NCI-H2029 (cell line): ENCODE results near the gene GALNT2.

Source experiments
- DNase-seq: peaks from one replicate; lab custom pipeline; 2025; lab: John Stamatoyannopoulos, UW

GALNT2 gene

DNA sequence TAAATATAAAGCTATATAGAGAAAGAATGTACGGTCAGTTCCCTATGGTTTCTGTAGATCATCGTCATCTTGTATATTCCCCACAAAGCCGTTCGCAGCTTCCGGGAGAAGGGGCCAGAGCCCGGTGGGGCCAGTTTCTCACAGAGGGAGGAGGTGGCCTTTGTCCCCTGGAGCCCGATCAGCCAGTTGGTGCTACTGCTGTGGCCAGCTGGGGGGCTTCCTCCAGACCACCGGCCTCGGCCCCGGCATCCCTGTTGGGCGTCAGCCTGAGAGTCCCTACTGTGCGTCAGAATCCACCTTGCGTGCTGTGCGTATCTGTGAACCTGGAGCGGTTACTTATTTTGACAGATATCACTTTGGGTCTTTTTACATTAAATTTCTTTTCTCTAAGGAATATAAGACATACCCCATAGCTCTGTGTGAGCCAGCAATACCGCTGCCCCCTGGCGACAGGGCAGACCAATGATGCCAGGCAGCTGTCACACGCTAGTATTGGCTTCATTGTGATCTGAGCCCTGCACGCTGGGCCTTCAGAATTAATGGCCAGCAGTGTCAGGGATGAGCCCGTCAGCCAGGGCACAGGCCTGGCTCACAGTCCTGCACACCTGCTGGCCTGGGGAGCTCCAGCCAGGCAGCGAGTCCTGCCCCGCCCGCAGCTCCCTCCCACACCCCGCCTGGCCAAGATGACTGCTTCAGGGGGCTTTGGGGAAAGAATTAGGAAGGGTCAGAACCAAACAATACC, 213.2 kb downstream of the GALNT2 start:
- DNase-seq = no peak

DNA sequence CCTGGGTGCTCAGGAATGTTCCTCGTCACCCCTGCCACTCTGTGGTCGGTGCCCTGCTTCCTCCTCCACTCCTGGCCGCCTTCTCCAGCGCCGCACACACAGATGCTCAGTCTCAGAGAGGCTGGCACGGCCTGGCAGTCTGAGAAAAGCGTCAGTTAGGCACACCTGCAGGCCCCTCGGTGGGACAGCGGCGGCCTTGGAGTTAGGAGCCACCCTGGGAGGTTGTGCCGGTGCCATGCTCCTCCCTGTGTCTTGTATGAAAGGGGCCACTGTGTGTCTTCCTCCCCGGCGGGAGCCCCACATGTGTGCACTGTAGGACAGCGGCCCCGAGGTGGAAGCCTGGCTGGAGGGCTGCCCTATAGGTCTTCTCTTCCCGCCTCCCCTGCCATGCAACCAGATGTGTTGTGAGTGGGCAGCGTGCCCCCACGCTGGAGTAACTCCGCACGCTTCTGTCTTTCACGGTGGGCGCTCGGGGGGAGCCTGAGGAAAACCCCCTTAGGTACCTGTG, 213.9 kb downstream of the GALNT2 start:
- no peak for DNase-seq

DNA sequence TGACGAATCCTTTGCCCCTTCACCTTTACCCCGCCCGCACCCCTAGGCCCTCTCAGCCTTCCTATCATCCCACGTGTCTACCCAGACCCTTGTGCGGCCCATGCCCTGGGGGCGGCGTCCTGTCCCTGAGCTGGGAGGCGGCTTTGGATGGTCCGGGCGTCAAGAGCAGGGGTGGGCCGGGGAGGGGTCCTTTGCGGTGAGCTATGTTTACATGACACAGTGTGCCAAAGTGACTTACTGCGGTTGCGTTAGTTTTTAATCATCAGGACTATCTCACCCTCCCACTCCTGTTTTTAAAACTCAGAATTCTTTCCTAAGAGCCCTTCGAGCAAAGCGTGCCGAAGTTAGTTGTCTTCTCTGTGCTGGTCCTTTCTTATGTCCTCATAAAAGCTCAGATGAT, 214.5 kb downstream of the GALNT2 start:
- DNase-seq = no peak

DNA sequence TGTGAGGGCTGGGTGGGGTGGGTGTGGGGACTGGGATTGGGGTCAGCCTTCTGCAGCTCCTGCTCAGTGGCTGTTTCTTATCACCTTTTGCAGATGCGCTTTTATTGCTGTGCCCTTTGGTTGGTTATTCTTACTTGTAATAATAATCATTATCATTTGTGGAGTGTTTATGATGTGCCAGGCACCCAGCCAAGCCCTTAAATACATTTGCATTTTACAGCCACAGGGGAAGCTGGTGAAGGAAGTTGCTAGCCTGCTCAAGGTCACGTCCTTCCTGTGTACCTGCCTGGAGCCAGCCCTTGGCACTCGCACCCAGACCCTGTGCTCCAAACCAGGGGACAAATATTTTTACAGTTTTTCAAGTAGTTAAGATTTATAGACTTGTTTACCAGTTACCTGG, 215.1 kb downstream of the GALNT2 start:
- DNase-seq = peak; percentile 57

DNA sequence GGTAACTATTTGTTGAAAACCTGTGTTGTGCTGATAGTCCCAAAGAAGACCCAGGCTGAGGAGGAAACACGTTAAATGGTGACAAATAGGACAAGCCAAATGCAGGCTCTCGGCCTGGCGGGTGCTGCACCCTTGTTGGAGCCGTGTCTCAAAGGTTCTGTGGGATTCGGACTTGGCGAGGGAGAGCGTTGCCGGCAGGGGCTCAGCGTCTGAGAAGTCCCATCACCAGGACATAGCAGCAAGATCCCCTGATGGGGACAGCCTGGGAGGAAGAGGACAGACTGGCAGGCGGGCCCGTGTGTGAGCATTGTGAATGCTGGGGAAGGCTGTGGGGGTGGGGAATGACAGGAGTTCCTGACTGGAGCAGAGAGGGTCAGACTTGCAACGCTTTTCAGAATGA, 216.6 kb downstream of the GALNT2 start:
- no peak for DNase-seq

DNA sequence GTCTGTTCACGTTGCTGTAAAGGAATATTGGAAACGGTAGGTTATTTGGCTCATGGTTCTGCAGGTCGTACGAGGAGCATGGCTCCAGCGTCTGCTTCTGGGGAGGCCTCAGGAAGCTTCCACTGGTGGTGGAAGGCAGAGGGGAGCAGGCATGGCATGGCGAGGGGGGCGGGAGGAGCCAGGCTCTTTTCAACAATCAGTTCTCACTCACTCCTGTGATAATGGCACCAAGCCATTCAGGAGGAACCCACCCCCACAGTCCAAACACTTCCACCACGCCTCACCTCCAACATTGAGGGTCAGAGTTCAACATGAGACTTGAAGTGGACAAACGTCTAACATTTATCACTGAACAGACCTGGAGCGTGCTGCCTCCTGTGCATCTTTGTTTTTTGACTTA, 217.9 kb downstream of the GALNT2 start:
- DNase-seq = no peak

DNA sequence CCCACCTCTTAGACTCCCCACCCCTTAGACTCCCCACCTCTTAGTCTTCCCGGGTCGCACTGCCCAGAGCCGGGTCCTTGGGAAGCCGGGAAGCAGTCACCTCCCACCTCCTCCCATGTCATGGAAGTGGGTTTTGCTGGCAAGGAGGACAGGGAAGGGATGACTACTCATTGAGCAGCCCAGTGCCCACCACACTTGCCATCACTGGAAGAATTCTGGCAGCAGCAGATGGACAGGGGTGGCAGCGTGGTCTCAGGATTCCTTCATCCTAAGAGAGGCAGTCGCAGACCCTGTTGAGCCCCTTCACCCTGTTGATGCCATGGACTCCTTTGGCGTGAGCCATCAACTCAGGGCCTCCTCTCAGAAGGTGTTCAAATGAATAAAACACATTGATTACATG, 218.3 kb downstream of the GALNT2 start:
- DNase-seq = no peak

DNA sequence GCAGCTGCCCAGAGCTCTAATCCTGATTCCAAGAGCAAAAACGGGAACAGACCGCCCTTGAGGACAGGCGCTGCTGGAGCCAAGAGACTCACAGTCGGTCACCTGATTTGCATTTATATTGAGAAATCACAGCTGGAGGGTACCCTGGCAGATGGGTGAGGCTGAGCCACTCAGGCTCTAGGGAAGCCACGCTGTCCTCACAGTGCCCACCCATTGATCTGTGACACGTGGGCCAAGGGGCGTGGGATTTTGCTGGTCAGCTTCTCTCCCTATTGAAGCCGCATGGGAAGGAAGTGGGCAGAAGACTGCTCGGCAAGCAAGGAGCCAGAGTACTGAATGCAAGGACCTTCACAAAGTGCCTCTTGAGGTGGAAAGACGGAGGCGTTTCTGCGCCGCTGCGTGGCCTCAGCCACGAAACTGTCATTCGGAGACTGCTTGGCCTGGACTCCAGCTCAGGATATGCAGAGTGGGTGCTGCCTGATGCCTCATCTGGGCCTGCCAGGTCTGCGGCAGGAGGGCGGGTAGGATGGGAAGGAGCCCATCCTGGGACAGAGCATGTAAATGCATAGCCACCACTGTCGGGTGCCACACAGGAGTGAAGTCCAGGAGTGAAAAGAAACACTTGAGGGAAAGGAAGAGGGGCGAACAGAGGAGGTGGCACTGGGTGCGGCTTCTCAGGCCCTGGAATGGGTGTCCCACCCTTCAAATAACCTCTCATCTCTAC, 219.3 kb downstream of the GALNT2 start:
- DNase-seq = no peak

DNA sequence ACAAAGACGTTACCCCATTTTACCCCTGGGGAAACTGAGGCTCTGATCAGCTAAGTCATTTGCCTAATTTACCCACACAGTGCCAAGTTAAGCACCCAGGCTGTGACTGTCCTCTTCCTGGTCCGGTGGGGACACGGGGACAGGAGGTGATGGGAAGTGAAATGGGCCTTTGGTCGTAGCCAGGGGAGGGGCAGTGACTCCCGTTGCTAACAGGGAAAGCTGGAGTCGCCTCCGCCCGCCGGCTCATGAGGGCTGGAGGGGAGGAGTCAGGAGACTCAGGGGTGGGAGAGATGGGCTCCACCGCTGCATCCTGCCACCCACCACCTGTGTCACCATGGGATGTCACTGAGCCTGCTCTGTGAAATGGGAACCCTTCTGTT, 219.8 kb downstream of the GALNT2 start:
- no peak for DNase-seq

DNA sequence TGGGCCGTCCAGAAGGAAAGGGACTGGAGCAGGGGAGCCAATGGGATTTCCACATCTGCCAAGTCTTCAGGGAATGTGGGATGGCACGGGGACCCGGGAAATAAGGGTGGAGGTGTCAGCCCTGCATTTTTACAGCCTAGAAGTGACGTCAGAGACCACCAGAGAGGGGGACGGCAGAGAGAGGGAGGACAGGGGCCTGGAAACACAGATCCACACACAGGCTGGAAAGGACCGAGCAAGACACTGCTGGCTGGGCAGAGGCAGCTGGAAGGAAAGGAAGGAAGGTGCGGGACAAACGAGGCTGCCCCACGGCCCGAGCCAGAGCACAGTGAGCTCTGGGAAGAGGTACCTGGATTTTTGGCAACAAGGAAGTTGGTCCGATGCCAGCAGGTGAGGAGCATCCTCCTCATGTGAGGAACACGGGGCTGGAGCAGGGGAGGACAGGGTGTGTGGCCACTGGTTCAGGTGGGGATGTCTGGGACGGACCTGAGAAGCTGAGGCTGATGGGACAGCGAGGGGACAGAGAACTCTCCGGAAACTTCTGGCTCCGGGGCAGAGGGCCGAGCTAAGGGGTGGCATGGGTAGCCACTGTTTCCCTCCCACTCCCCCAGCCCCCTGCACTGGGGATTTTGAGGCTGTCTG, 220.8 kb downstream of the GALNT2 start:
- DNase-seq = no peak

DNA sequence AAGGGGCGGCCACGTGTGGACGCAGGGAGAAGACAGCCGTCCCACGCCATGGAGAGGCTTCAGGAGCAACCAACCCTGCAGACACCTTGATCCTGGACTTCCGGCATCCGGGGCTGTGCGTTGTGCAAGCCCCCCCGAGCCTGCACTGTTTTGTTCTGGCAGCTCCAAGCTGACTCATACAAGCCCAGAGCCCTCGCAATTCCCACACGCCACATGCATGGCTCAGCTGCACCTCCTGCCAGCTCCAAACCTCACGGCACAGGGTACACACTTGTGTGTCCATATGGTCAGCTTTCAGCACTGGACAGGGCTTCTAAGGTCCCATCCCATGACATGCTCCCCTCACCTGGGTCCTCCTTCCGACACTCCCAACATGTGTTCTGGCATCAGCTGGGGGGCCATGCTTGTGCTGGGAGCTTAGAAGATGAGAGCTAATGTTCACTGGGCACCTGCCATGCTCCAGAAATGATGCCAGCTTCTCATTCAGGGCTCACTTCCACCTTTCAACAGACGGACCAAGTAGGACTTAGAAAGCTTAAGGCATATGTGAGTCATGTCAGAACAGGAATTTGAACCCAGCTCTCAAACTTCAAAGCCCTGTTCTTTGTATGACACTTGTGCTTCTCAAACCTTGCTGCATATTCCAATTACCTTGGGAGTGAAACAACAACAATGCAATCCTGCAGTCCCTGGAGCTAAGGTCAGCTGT, 221.8 kb downstream of the GALNT2 start:
- DNase-seq = no peak

DNA sequence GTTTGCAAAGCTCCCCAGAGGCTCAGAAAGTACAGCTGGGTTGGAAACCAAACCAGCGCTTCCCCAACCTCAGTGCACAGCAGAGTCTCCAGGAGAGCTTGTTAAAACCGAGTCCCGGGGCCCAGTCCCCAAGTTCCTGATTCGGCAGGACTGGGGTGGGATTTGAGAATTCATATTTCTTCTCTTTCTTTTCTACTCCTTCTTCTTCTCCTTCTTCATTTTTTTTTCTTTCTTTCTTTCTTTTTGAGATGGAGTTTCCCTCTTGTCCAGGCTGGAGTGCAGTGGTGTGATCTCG, 222.3 kb downstream of the GALNT2 start:
- no peak for DNase-seq

DNA sequence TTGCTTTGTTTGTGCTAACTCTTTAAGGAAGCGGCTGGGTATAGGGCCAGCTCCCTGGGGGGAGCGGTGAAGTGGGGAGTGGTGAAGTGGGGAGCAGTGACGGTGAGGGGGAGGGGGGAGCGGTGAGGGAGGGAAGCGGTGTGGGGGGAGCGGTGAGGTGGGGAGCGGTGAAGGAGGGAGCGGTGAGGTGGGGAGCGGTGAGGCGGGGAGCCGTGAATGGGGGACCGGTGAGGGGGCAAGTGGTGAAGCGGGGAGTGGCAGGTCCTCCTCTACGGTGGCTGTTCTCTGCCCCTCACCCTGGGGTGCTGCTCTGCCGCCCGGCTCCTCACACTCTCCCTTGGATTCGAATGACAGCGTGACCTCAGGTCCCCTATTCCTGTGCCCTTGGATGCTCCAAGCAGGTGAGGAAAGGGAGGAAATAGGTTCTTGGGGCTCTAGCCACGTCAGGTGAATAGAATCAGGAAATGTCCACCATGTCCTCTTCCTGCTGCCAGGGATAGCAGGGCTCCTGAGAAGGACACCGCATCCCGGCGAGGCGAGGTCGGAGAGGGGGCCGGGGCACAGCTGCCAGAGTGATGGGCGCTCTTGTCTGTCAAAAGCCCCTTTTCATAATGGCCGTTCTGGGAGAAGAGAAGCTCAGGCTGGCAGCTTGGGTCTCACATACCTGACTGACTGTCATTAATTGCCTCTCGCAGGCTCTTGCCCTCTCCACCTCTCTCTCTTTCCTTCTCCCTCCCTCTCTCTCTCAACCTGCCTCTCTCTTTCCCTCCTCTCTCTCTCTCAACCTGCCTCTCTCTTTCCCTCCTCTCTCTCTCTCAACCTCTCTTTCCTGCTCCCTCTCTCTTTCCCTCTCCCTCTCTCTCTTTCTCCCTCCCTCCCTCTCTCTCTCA, 224.9 kb downstream of the GALNT2 start:
- DNase-seq = no peak

DNA sequence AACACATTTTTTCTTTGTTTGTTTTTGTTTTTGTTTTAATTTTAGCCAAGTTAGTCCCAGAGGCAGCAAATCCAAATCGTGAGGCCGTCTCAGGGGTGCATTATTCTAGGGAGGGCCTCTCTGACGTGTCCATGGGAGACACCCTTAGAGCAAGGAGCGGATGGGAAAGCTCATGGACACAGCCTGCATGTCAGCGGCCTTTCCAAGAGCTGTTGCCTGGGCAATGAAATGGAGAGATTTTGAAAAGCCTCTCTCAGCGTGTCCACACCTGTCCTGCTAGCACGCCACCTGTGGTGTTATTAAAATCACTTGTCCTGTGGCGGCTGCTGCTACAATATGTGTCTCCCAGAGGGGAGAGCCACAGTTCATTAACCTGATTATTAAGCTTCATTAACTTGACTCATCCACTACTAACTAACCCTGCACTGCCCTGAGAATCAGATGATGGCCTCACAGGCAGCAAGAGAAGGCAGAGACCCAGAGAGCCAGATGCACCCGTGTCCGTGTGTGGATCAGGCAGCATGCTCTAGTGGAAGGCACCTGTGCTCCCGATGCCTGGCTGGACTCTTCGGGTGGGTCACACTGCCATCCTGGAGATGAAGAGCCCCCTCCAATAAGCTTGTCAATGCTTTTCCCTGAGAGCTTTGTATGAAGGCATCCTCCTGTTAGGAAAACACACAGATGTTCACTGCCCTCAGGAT, 225.8 kb downstream of the GALNT2 start:
- peak; percentile 34 for DNase-seq

DNA sequence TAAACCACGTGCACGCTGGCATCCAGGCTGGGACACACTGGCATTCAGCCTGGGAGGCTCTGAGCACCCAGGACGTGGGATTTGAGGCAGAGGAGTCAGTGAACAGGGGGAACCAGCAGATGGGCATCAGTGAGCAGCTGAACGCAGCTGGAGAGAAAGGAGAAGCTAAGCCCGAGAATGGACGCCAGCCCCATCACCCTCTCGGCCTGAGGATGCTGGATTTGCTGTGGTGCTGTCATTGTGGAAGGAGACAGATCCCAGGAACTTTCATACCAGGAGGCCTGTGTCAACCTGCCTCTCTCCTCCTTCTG, 226.3 kb downstream of the GALNT2 start:
- DNase-seq = no peak

DNA sequence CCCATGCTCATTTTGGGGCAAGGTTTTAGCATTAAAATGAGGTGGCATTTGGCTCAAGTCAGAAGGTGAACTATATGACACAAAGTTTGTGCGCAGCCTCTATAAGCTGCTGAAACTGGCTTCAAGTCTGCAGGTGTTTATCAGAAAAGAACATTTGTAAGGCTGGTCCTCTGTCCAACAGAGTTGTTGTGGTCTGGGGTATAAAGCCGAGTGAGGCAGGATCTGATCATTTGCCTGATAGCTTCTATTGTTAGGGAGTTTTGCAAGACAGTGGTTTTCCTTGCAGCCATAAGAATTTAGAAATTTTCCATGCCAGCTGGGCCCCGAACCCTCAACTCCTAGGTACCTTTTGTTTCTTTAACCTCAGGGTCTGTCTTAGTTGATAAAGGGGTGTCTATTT, 228.3 kb downstream of the GALNT2 start:
- no peak for DNase-seq

DNA sequence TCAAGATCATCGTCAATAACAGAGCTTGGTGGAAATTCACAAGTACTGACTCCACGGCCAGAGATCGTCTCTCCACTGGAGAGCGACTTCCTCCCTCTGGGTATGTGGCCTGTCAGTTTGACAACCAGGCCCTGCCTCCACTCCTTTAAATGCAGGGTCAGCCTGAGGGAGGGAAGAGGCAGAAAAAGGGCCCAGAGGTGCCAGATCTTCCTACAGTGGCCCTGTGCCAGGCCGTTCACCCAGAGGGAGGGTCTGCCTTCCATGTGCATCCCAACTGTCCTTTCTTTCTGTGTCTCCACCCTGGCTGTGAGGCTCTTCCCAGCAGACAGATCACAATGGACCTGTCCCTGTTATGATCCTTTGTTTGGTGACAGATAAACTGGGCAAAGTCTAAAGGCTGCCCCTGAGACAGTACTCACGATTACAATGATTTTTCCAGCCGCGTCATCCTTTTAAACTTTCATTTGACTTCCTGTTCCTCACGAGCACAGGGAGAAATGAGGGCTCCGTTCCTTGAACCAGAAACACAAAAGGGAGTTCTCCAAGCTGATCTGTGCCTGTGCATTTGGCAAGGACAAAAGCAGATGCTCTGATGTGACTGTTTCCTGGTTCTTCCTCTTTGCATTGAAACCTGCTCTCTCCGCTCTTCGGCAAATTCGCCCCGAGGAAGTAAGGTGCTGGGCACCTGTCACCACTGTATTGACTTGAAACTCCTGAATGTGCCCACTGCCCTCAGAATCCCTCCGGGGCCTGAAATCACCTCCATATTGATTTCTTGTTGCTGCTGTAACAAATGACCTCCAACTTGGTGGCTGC, 232.4 kb downstream of the GALNT2 start:
- DNase-seq = peak; percentile 62

DNA sequence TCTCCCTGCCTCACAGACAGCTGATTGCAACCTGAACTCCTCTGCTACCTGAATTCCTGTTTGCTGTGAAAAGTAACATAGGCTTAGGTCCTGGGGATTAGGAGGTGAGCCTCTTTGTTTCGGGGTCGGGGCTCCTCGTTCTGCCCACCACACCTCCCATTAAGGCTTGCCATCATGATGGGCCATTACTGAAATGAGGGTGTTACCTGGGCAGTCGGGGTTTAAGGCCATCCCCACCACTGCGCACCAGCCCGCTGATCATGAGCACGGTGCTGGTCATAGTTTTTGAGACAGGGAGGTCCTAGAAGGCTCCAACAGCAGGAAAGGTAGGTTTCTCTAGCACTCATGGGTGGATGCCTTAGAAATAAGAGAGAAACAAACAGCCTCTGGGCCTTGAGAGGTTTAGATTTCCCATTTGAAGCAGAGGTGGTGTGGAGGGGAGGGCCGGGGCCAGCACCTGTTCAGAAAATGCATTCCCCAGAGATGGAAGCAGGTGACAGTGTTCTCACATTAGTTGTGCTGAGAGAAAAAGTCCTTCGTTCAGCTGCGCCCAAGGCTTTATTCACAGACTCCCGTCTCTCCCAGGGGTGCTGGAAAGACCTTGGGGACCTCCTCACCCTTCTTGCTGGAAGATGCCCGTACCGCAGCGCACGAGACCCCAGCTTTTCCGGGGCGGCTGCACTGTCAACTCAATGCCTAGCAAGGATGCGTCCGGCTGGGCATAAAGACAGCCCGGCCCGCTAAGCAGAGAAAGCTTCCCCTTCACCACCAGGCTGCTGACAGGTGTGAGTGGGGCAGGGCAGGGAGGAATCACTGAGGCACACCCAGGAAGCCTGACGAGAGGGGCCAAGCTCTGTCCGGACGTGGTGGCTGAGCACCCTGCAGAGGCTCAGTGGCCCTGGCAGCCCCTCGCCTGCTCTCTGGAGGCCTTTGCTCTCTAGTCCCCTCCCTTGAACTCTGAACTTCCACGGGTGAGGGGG, 233.6 kb downstream of the GALNT2 start:
- DNase-seq = no peak

DNA sequence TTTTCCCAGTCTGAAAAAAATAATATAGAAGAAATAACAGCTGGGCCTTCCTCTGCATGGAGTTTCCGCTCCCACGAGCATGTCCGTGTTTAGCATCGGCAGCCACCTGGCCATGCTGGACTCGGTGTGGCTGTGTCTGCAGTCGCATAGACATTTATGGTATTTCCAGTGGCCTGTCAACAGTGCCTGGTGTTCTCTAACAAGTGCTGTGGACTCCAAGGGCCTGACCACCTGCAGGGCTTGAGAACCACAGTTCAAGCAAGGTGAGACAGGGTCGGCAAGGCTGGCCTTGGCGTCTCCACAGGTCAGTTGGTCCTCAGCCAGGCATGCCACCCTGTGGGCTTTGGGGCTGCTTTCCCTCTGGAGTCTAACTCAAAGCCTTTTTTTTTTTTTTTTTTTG, 234.3 kb downstream of the GALNT2 start:
- no peak for DNase-seq
